Parathyroid adenoma (tissue), 2 donors: ENCODE measurements around the gene NFIB.

Experiments
- H2AFZ ChIP-seq: fragments of 300-600 bp; sonication (generic); one replicate; pipeline ENCODE4 v1.7.0; 2017; ENCODE audit warnings: antibody characterized with exemption, mild to moderate bottlenecking
- H3K27ac ChIP-seq: fragments of 300-600 bp; sonication (generic); one replicate; pipeline ENCODE4 v1.7.0; 2017
- H3K27me3 ChIP-seq: fragments of 300-600 bp; sonication (generic); one replicate; pipeline ENCODE4 v1.7.0; 2017; ENCODE audit warnings: low read length; ENCODE audit not compliant: control insufficient read depth, insufficient read depth
- H3K36me3 ChIP-seq: fragments of 300-600 bp; sonication (generic); one replicate; pipeline ENCODE4 v1.7.0; 2017; ENCODE audit warnings: low read length; ENCODE audit not compliant: control insufficient read depth, insufficient read depth
- H3K4me1 ChIP-seq: fragments of 300-600 bp; sonication (generic); one replicate; pipeline ENCODE4 v1.7.0; 2017; ENCODE audit warnings: control low read depth
- H3K4me2 ChIP-seq: fragments of 300-600 bp; sonication (generic); one replicate; pipeline ENCODE4 v1.7.0; 2017; ENCODE audit warnings: low read length
- H3K4me3 ChIP-seq: fragments of 300-600 bp; sonication (generic); one replicate; pipeline ENCODE4 v1.7.0; 2017; ENCODE audit warnings: low read depth, low read length
- H3K79me2 ChIP-seq: fragments of 300-600 bp; sonication (generic); one replicate; pipeline ENCODE4 v1.7.0; 2017; ENCODE audit warnings: control low read depth
- H3K9ac ChIP-seq: fragments of 300-600 bp; sonication (generic); one replicate; pipeline ENCODE4 v1.7.0; 2017; ENCODE audit warnings: mild to moderate bottlenecking
- H3K9me3 ChIP-seq: fragments of 300-600 bp; sonication (generic); one replicate; pipeline ENCODE4 v1.7.0; 2017; ENCODE audit warnings: low read length; ENCODE audit not compliant: control insufficient read depth
- TF ChIP-seq, protein P1 (sequence below): fragments of 300-600 bp; sonication (generic); IDR thresholded peaks from one replicate; pipeline ENCODE4 v1.7.0; 2017; ENCODE audit warnings: antibody characterized with exemption, mild to moderate bottlenecking
- donor health status: primary hyperparathyroidism.

The NFIB gene

DNA sequence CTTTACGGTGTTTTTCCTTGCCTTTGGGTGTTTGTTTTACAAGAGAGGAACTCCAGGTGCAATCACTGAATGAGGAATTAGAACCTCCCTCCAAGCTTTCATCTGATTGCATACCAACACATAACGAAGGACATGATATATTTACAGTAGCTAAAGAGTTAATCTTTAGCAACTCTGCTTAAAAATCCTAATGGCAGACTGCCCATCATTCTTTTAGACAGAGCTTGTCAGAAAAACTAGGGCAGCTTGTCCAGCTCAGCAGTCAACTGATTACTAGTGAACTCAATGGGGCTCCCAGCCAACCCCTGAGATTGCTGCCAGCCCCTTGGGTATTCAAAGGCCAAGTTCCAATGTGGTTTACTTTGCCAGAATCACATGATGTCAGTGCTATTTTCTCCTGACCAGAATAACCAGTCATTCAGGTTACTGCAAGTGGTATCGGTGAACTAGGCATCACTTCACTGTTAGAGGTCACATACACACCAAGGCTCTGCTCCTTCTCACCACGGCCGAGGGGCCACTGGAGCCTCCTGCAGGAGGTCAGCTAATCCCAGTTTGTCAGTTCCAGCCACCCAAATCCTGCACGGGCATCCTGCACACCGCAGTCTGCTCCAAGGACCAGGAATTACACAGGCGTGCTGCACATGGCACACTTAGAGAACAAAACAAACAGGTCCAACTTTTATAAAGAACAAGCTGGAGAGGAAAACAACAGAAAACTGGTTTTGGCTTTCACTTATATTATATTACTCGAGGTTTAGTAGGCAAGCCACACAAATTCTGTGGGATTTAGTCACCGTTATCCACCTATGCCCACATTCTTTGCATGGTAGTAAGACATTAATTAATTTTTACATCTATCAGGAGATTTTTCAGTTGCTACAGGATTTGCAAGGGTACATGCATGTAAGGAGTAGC lies 62.5 kb downstream of the NFIB start:
- no peak overlapping the region for H3K9ac ChIP-seq
- no peak overlapping the region for H3K4me3 ChIP-seq
- peaks cover 3% of the 10 kb centered on the region for H3K4me1 ChIP-seq

DNA sequence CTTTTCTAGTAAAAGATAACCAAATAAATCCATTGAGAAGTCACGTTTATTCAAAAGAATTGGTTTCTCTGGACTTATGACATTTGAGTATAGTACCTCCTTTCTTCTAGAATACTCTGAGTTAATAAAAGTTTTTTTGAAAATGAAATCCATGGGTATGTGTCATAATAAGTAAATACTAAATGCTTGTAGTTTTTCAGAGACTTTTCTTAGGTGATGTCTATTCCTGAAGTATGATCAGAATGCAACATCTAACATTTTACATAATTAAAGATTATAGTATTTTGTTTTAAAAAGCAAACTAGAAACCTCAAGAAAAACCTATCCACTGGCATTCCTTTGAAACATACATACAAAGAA lies 63.2 kb downstream of the NFIB start:
- no peak overlapping the region for H2AFZ ChIP-seq
- H3K79me2 ChIP-seq = no peaks in the 10 kb centered on the region
- no peak overlapping the region for H3K4me2 ChIP-seq
- H3K4me3 ChIP-seq = no peak overlapping the region
- peaks cover 3% of the 10 kb centered on the region for H3K4me1 ChIP-seq
- no peaks in the 10 kb centered on the region for H3K36me3 ChIP-seq
- H3K9me3 ChIP-seq = no peaks in the 10 kb centered on the region
- H3K27me3 ChIP-seq = no peaks in the 10 kb centered on the region
- TF ChIP-seq, protein P1, sequence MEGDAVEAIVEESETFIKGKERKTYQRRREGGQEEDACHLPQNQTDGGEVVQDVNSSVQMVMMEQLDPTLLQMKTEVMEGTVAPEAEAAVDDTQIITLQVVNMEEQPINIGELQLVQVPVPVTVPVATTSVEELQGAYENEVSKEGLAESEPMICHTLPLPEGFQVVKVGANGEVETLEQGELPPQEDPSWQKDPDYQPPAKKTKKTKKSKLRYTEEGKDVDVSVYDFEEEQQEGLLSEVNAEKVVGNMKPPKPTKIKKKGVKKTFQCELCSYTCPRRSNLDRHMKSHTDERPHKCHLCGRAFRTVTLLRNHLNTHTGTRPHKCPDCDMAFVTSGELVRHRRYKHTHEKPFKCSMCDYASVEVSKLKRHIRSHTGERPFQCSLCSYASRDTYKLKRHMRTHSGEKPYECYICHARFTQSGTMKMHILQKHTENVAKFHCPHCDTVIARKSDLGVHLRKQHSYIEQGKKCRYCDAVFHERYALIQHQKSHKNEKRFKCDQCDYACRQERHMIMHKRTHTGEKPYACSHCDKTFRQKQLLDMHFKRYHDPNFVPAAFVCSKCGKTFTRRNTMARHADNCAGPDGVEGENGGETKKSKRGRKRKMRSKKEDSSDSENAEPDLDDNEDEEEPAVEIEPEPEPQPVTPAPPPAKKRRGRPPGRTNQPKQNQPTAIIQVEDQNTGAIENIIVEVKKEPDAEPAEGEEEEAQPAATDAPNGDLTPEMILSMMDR = no peak
- H3K9ac ChIP-seq = no peak overlapping the region
- H3K27ac ChIP-seq = no peak overlapping the region

More for the DNA sequence above, 62.5 kb downstream of the NFIB start:
- Histone ChIP-seq H3K79me2 (no peaks in the 10 kb centered on the region), H2AFZ (no peak overlapping the region), H3K9me3 (no peaks in the 10 kb centered on the region), H3K27ac (no peak overlapping the region), H3K4me2 (peak overlapping the region; percentile 8), H3K27me3 (no peaks in the 10 kb centered on the region), H3K36me3 (no peaks in the 10 kb centered on the region)
- TF ChIP-seq, protein P1 = no peak

DNA sequence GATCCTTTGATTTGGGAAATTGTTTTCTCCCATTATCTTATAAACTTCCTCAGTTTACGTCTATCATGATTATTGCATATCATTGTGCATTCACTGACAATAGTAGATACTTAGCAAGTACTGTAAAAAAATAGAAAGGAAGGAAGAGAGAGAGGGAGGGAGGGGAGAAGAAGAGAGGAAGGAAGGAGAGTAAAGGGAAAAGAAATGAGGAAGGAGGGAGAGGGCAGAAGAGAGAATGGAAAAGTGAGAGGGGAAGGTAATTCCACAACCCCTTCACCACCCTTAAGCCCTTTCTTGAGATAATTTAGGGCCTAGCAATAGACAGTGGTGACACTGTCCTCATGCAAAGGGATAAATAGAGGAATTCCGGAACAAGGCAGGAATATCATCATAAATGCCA lies 64.4 kb downstream of the NFIB start:
- TF ChIP-seq, protein P1 = no peak
- Histone ChIP-seq H3K4me3 (no peak overlapping the region), H3K79me2 (no peaks in the 10 kb centered on the region), H3K4me2 (no peak overlapping the region), H2AFZ (no peak overlapping the region), H3K27ac (no peak overlapping the region), H3K4me1 (peaks cover 3% of the 10 kb centered on the region), H3K27me3 (no peaks in the 10 kb centered on the region), H3K9ac (no peak overlapping the region), H3K36me3 (no peaks in the 10 kb centered on the region), H3K9me3 (no peaks in the 10 kb centered on the region)

DNA sequence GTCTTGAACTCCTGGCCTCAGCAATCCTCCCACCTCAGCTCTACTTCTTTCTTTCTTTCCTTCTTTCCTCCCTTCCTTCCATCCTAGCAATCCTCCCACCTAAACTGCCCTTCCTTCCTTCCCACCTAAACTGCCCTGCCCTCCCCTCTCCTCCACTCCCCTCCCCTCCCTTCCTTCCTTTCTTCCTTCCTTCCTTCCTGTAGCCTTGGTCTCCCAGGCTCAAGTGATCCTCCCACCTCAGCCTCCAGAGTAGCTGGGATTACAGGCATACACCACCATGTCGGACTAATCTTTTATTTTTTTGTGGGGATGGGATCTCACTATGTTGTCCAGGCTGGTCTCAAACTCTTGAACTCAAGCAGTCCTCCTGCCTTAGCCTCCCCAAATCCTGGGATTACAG lies 65.8 kb downstream of the NFIB start:
- H2AFZ ChIP-seq = no peak overlapping the region
- no peaks in the 10 kb centered on the region for H3K9me3 ChIP-seq
- TF ChIP-seq, protein P1 = no peak
- no peak overlapping the region for H3K27ac ChIP-seq
- no peaks in the 10 kb centered on the region for H3K36me3 ChIP-seq
- H3K4me2 ChIP-seq = no peak overlapping the region
- H3K79me2 ChIP-seq = no peaks in the 10 kb centered on the region
- H3K9ac ChIP-seq = no peak overlapping the region
- no peaks in the 10 kb centered on the region for H3K27me3 ChIP-seq
- H3K4me3 ChIP-seq = no peak overlapping the region
- H3K4me1 ChIP-seq = peaks cover 3% of the 10 kb centered on the region

DNA sequence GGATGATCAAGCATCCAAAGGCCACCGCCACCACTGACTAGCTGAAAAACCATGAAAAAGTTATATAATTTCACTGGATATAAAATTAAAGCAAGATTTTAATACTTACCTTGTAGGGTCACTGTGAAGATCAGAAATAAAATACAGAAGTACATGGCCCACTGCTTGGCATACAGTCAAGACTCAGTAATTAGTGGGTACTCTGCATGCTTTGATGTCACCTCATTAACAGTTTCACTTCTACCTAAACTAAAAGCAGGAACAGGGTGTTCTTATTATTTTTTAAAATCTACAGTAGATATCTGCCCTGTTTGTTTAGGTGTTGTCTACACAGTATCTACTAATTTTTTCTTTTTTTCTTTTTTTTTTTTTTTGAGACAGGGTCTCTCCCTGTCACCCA lies 66.4 kb downstream of the NFIB start:
- H3K4me1 ChIP-seq = peaks cover 3% of the 10 kb centered on the region
- TF ChIP-seq, protein P1 = no peak
- no peak overlapping the region for H3K4me3 ChIP-seq
- no peaks in the 10 kb centered on the region for H3K9me3 ChIP-seq
- H3K27ac ChIP-seq = no peak overlapping the region
- no peak overlapping the region for H2AFZ ChIP-seq
- no peaks in the 10 kb centered on the region for H3K27me3 ChIP-seq
- H3K4me2 ChIP-seq = no peak overlapping the region
- H3K79me2 ChIP-seq = no peaks in the 10 kb centered on the region
- H3K9ac ChIP-seq = no peak overlapping the region
- H3K36me3 ChIP-seq = no peaks in the 10 kb centered on the region
